AG09309 (cell line): ENCODE results near the gene MCCD1.
"Not testable (repeated sequence)": the region's sequence is repeated elsewhere in the genome, so short reads cannot be mapped to it uniquely, and the experiment has no call there.

Experiments used
- DNase-seq: peaks from one replicate; pipeline ENCODE4 v3.0.0-alpha.2; 2010; ENCODE audit warnings: low read depth
- H3K4me3 ChIP-seq: 2 replicates; pipeline ENCODE4 v1.5.1; 2011; ENCODE audit warnings: mild to moderate bottlenecking, low read depth, low read length, moderate library complexity; ENCODE audit not compliant: control insufficient read depth
- TF ChIP-seq, protein P1 (sequence below): IDR thresholded peaks from 2 replicates; pipeline ENCODE4 v1.5.1; 2011; ENCODE audit warnings: mild to moderate bottlenecking, low read depth, low read length, inconsistent platforms; ENCODE audit not compliant: insufficient read depth, control insufficient read depth; ENCODE audit errors: missing control alignments

MCCD1 gene, protein sequence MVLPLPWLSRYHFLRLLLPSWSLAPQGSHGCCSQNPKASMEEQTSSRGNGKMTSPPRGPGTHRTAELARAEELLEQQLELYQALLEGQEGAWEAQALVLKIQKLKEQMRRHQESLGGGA

DNA sequence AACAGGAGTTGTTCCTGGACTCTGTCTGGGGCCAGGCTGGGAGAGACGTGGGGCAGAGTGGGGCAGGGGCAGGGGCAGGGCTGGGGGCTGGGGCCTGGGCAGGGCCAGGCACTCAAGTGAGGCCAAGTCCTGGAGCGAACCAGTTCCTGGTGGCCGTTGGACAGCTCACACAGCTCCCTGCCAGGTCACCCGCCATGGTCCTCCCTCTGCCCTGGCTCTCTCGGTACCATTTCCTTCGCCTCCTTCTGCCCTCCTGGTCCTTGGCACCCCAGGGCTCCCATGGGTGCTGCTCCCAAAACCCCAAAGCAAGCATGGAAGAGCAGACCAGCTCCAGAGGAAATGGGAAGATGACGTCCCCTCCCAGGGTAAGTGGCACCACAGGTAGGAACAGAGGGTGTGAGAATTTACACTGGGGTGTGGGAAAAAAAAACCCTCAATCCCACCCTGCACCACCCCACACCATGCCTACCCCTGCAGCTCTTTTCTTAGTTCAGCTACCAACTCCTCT, at the start of gene MCCD1:
TSS of gene MCCD1 (plus strand) at position 142 of the 508 bp plus-strand sequence. CDS start at position 195, 53 bp downstream.
- TF ChIP-seq, protein P1, sequence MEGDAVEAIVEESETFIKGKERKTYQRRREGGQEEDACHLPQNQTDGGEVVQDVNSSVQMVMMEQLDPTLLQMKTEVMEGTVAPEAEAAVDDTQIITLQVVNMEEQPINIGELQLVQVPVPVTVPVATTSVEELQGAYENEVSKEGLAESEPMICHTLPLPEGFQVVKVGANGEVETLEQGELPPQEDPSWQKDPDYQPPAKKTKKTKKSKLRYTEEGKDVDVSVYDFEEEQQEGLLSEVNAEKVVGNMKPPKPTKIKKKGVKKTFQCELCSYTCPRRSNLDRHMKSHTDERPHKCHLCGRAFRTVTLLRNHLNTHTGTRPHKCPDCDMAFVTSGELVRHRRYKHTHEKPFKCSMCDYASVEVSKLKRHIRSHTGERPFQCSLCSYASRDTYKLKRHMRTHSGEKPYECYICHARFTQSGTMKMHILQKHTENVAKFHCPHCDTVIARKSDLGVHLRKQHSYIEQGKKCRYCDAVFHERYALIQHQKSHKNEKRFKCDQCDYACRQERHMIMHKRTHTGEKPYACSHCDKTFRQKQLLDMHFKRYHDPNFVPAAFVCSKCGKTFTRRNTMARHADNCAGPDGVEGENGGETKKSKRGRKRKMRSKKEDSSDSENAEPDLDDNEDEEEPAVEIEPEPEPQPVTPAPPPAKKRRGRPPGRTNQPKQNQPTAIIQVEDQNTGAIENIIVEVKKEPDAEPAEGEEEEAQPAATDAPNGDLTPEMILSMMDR: no peak
- no peak for DNase-seq
- no peak within 1 kb of the TSS for H3K4me3 ChIP-seq

DNA sequence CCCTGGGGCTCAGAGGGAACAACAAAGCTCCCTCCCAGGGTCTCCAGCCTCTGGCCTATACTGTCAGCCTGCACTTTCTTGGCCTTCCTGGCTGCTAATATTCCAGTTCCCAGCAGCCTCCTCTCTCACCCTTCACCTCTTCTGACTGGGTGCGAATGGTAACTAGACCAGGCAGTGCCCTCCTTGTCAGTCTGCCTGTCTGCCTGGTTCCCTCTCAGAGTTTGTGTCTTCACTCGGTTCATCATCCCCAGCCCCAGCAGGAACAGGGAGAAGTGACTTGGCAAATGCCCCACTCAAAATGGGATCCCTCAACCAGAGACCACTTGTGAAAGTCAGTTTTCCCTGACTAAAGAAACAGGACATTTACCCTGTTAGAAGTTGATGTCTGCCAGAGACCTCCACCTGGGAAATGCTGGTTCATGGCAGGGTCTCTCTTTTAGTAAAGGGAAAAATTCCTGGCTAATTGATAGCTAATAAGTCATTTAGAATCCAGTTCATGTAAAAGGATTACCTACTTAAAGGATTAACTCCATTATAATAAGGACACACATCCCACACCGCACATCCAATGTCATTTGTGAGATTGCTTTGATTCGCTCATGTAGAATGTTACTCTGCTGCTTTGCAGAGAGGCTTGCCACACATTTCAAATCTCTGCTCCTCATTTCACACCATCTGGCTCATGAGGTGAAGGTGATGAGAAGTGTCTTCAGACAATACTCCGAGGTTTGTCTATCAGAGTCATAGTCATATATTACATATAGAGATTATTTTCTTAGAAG, 49.4 kb upstream of the MCCD1 start:
- DNase-seq: no peak
- no peak overlapping the region for H3K4me3 ChIP-seq
- TF ChIP-seq, protein P1: no peak

DNA sequence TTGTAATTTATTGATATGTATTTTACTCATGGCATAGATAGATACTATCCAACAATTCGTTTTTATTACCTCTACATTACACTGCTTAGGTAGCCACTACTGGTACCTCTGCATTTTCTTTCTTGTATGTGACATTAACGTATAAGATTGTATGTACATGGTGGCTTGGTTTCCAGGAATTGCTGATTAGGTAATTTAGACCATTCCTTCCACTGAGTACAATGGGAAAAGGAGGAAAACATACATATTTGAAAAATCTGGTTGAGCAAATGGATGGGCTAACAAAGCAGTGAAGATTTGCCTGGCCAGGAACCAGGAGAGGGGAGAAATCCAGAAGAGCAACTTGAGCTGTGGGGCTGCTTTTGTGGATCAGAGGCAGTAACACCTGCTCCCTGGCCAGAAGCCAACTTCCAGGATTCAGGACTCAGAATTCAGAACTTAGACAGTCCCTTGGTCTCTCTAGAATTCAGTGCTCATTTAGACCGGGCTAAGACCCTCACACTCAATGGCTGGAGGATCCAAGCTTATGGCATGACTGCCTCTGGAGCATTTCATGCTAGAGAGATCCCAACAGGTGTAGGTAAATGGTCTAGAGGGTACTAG, 48.7 kb upstream of the MCCD1 start:
- no peak overlapping the region for H3K4me3 ChIP-seq
- no peak for DNase-seq
- TF ChIP-seq, protein P1: no peak

DNA sequence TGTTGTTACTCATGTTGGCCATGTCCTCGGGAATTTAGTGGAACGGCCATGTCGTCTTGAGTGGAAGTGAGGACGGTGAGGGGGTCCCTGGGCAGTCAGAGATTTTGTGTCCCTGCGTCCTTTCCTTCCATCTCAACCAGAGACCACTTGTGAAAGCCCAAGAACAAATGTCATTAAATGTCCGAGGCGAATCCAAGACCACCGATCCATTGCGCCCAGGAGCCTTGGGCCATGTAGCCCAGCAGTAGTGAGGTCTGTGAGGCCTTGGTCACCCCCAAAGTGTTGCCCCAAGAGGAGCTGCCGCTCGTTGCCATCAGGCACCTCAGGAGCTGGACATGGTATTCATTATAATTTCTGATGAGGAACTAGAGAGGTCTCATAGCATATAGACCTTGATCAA, 48.2 kb upstream of the MCCD1 start:
- no peak for DNase-seq
- no peak overlapping the region for H3K4me3 ChIP-seq
- TF ChIP-seq, protein P1: no peak

DNA sequence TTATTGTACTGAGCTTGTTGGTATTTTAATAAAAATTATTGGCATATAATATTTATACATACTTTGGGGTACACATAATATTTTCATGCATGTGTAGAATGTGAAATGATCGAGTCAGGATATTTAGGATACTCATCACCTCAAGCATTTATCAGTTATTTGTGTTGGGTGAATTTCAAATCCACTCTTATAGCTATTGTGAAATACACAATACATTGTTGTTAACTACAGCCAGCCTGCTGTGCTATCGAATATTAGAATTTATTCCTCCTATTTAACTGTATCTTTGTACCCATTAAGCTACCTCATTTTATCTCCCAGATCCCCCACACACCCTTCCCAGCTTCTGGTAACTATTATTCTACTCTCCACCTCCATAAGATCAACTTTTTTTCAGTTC, 45.4 kb upstream of the MCCD1 start:
- DNase-seq: no peak
- TF ChIP-seq, protein P1: no peak
- H3K4me3 ChIP-seq: no peak overlapping the region

DNA sequence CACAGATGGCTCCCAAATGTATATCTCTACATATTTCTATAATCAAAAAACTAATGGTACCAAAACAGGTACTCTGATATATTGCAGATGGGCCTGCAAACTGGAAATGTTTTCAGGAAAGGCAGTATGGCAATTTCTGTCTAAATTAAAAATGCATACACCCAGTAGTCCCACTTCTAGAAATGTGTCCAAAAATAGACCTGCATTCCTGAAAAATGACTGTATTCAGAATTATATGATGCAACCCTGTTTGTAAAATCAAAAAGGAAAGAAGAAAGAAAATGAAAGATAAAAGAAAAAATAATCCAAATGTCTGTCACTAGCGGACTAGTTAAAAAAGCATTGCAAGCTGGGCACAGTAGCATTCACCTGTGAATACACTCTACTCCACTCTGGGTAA, 43.7 kb upstream of the MCCD1 start:
- no peak for DNase-seq
- no peak overlapping the region for H3K4me3 ChIP-seq
- TF ChIP-seq, protein P1: no peak

DNA sequence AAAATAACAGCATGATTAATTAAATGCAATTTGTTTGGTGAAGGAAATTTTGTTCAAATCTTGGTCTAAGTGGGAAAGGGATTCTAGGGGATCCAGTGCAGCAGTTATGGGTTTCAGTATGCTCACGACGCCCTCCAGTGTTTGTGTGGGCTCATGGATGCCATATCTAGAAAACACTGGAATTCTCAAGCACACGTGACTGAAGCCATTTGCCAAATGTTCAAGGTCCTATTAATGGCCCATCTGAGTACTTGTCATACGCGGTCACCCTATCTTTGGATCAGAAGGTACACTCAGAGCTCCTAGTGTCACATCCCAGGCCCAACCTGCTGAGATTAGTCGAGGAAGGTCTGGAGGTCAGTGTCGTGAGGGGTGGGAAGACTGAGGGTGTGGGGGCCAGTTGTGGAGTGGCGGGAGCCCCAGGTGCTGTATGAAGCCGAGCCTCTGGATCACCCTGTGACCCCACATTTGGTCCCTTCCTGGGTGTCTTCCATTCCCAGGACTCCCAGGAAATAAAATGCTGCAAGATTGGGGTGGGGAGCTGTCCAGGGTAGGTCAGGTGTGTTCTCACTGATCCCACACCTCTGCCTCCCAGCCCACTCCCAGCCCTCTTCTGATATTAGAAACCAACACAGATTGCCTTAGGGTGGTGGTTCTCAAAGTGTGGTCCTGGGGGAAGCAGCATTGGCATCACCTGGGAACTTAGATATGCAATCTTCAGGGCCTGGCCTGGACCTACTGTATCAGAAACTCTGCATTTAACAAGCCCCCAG, 42.5 kb upstream of the MCCD1 start:
- DNase-seq: not testable (repeated sequence)

DNA sequence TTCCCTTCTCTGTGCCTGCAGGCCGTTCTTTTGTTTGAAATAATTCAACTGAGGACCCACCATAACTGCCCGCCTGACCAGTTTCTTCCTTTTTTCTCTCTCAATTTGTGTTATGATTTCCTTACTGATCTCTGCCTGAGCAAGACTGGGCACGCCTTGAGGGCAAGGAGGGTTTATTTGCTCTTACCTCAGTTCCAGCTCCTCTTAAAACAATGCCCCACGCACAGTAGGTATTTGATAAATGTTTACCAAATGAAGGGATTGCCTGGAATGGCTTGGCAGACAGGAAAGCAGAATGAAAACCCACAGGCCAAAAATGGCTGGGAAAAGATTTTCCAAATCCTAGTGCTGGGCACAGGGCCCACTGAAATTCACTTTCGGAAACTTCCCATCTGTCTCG, 41.1 kb upstream of the MCCD1 start:
- DNase-seq, H3K4me3 ChIP-seq: not testable (repeated sequence)

More for the DNA sequence above, 42.5 kb upstream of the MCCD1 start:
- not testable (repeated sequence) for H3K4me3 ChIP-seq
